Endothelial cell (in vitro differentiated cells): ENCODE results near the gene UMPS. TPM values are rescaled to one million over a fixed set of nuclear protein-coding genes. Genes with fewer than 3 reads are reported as not detected.

Source experiments
- DNase-seq: peaks from one replicate; pipeline ENCODE4 v3.0.0; 2021; ENCODE audit warnings: low spot score
- H3K27ac Mint-ChIP-seq: one replicate; pipeline ENCODE4 v1.8.0; 2021; ENCODE audit warnings: mixed read lengths, inconsistent platforms; ENCODE audit not compliant: unreplicated experiment
- H3K27me3 Mint-ChIP-seq: one replicate; pipeline ENCODE4 v1.8.0; 2021; ENCODE audit warnings: mild to moderate bottlenecking, moderate library complexity, mixed read lengths, inconsistent platforms; ENCODE audit not compliant: unreplicated experiment
- H3K36me3 Mint-ChIP-seq: one replicate; pipeline ENCODE4 v1.8.0; 2021; ENCODE audit warnings: mild to moderate bottlenecking, low read depth, mixed read lengths, inconsistent platforms; ENCODE audit not compliant: unreplicated experiment
- H3K4me1 Mint-ChIP-seq: one replicate; pipeline ENCODE4 v1.8.0; 2021; ENCODE audit warnings: mild to moderate bottlenecking, mixed read lengths, inconsistent platforms; ENCODE audit not compliant: unreplicated experiment
- H3K4me3 Mint-ChIP-seq: one replicate; pipeline ENCODE4 v1.8.0; 2021; ENCODE audit warnings: mild to moderate bottlenecking, mixed read lengths, inconsistent platforms; ENCODE audit not compliant: unreplicated experiment
- H3K9me3 Mint-ChIP-seq: one replicate; pipeline ENCODE4 v1.8.0; 2021; ENCODE audit warnings: mixed read lengths, inconsistent platforms; ENCODE audit not compliant: unreplicated experiment
- total RNA-seq: library from RNA; stranded (reverse); fragmentation: NEBNext Ultra II Directional; extraction: Animal tissue kit (Norgen Biotek cat#: 25700); gene quantifications from one replicate; pipeline ENCODE4 v1.2.1, GENCODE V29; 2021; ENCODE audit not compliant: unreplicated experiment
- TF ChIP-seq, protein P1 (sequence below): fragments of 200-600 bp; sonication (generic); IDR thresholded peaks from one replicate; pipeline ENCODE4 v1.5.0; 2021; ENCODE audit warnings: antibody characterized with exemption; ENCODE audit not compliant: unreplicated experiment

Gene UMPS
- total RNA-seq, 1 donor from 2014 or later, result 27.1 TPM

DNA sequence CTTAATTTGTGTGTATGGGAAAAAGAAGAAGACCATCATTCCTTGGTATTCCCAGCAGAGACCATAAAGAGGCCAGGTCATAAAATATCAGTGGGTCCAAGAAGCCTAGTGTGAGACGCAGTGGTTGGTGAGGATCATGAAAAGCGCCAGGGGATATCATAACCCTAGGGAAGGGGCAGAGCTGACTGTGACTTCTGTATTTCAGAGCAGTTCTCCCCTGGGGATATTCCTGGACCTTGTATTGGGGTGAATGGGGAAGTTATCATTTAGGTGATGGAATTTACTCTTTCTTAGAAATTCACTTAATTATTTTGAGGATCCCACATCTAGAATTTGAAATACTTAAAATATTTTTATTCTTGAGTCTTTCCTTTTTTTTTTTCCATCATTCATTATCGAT lies 34.9 kb upstream of the UMPS start:
- no peak overlapping the region for H3K27ac Mint-ChIP-seq
- H3K4me1 Mint-ChIP-seq, result peaks cover 16% of the 10 kb centered on the region
- peaks cover 11% of the 10 kb centered on the region for H3K36me3 Mint-ChIP-seq
- no peaks in the 10 kb centered on the region for H3K27me3 Mint-ChIP-seq
- DNase-seq, result no peak
- TF ChIP-seq, protein P1, sequence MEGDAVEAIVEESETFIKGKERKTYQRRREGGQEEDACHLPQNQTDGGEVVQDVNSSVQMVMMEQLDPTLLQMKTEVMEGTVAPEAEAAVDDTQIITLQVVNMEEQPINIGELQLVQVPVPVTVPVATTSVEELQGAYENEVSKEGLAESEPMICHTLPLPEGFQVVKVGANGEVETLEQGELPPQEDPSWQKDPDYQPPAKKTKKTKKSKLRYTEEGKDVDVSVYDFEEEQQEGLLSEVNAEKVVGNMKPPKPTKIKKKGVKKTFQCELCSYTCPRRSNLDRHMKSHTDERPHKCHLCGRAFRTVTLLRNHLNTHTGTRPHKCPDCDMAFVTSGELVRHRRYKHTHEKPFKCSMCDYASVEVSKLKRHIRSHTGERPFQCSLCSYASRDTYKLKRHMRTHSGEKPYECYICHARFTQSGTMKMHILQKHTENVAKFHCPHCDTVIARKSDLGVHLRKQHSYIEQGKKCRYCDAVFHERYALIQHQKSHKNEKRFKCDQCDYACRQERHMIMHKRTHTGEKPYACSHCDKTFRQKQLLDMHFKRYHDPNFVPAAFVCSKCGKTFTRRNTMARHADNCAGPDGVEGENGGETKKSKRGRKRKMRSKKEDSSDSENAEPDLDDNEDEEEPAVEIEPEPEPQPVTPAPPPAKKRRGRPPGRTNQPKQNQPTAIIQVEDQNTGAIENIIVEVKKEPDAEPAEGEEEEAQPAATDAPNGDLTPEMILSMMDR, result no peak
- no peak overlapping the region for H3K4me3 Mint-ChIP-seq
- H3K9me3 Mint-ChIP-seq, result no peaks in the 10 kb centered on the region

DNA sequence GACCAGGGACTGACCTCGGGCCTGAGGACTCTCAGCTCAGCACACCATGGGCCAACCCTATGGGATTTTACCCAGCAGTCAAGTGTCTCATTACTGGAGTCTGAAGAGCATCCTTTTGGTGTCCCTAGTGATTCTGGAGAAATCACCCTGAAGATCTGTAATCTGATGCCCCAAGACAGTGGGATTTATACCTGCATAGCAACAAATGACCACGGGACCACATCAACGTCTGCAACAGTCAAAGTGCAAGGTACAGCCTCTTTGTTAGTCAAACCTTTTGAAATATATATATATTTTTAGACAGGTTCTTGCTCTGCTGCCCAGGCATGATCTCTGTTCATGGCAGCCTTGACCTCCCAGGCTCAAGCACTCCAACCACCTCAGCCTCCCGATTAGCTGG lies 34.2 kb upstream of the UMPS start:
- DNase-seq, result no peak
- Mint-ChIP-seq H3K4me1 (peaks cover 19% of the 10 kb centered on the region), H3K27ac (no peak overlapping the region), H3K36me3 (peaks cover 11% of the 10 kb centered on the region), H3K4me3 (no peak overlapping the region), H3K27me3 (no peaks in the 10 kb centered on the region), H3K9me3 (no peaks in the 10 kb centered on the region)
- TF ChIP-seq, protein P1, result no peak

DNA sequence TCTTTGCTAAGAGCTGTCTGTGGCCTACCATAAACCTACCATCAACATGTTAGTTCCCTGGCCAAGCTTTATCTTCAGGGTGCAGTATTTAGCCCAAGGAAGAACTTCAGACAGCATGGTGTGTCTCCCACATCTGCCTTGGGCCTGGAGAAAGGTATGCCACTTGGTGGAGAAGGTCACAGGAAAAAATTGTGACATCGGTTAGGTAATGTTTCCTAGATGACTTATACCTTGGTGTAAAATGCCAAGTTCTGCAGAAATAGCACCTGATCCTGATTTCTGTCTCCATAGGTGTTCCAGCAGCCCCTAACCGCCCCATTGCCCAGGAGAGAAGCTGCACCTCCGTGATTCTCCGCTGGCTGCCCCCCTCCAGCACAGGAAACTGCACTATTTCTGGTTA lies 33.0 kb upstream of the UMPS start:
- H3K9me3 Mint-ChIP-seq, result no peaks in the 10 kb centered on the region
- peaks cover 19% of the 10 kb centered on the region for H3K4me1 Mint-ChIP-seq
- no peak overlapping the region for H3K4me3 Mint-ChIP-seq
- no peak overlapping the region for H3K27ac Mint-ChIP-seq
- H3K27me3 Mint-ChIP-seq, result no peaks in the 10 kb centered on the region
- TF ChIP-seq, protein P1, result no peak
- DNase-seq, result no peak
- peaks cover 11% of the 10 kb centered on the region for H3K36me3 Mint-ChIP-seq

DNA sequence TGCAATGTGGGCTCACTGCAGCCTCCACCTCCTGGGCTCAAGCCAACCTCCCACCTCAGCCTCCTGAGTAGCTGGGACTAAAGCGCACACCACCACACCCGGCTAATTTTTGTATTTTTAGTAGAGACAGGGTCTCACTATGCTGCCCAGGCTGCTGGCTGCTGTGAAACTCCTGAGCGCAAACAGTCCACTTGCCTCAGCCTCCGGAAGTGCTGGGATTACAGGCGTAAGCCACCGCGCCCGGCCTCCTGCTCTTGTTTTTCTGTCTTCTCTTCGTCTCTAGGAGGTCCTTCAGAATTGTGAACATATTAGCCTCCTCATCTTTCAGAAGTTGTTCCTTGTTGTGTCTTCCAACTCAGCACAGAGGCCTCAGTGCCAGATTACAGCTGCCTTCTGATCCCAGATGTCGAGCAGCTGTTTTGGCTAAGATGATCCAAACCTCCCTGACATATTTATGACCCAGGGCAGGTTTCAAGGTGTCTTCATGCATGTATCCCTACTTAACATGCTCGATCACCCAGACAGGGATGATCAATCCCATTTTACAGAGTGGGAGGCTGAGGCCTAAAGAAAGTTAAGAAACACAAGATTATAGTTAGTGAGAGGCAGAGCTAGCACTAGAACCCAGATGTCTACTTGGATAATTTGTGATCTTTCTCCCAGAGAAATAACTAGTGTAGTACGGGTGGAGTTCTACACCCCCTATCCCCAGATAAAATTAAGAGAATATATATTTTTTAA lies 32.1 kb upstream of the UMPS start:
- TF ChIP-seq, protein P1, result no peak
- no peak overlapping the region for H3K4me3 Mint-ChIP-seq
- H3K4me1 Mint-ChIP-seq, result peaks cover 19% of the 10 kb centered on the region
- no peak overlapping the region for H3K27ac Mint-ChIP-seq
- H3K36me3 Mint-ChIP-seq, result peaks cover 11% of the 10 kb centered on the region
- H3K9me3 Mint-ChIP-seq, result no peaks in the 10 kb centered on the region
- H3K27me3 Mint-ChIP-seq, result no peaks in the 10 kb centered on the region
- DNase-seq, result no peak

DNA sequence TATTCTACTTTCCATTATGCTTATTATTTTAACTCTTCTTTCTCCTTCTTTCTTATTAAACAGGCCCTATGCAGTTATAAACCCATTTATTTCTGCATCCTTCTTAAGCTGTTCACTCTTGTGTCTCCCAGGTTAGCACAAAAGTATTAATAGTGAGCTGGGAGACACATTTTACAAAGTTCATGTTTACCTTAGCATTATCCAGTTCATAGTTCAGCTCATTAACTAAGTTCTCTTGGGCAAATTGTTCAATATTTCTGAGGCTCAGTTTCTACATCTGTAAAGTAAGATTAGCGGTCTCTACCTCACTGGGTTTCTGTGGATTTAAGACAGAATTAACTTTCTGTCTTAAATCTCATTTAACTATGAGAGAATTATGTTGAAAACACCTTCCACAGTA lies 31.2 kb upstream of the UMPS start:
- no peaks in the 10 kb centered on the region for H3K9me3 Mint-ChIP-seq
- TF ChIP-seq, protein P1, result no peak
- no peak for DNase-seq
- H3K4me3 Mint-ChIP-seq, result no peak overlapping the region
- H3K36me3 Mint-ChIP-seq, result peaks cover 11% of the 10 kb centered on the region
- H3K27me3 Mint-ChIP-seq, result no peaks in the 10 kb centered on the region
- H3K27ac Mint-ChIP-seq, result no peak overlapping the region
- peaks cover 19% of the 10 kb centered on the region for H3K4me1 Mint-ChIP-seq
